ENCODE results near the gene PCDHA8. TPM values are rescaled to one million over a fixed set of nuclear protein-coding genes. Genes with fewer than 3 reads are reported as not detected.

Gene PCDHA8
- total RNA-seq, 6 donors from 2014 or later = 0.23 to 2.1 (median 0.55) TPM

GRCh38 chr5:140877262-140877581, 36.2 kb downstream of the PCDHA8 start:
- Histone ChIP-seq H3K9me3 (peaks cover 0 to 27% (median 21%) of the 10 kb centered on the region in 4 donors), H3K4me3 (no peak overlapping the region), H3K27ac (no peak overlapping the region), H3K27me3 (no peaks in the 10 kb centered on the region), H3K4me1 (no peaks in the 10 kb centered on the region), H3K36me3 (no peaks in the 10 kb centered on the region)
- 61% methylated on average over 24 of the region's 37 CpGs; no CpG with 5 or more reads in 1 of the 2 donors for WGBS, 2 donors
- TF ChIP-seq CTCF (IDR thresholded peaks at IDR 0.05) (no peak), POLR2A (IDR thresholded peaks at IDR 0.05) (no peak), POLR2AphosphoS5 (IDR thresholded peaks at IDR 0.05) (no peak), EP300 (IDR thresholded peaks at IDR 0.05) (no peak)
- ATAC-seq (ENCODE audit: low FRiP score in 2 of 2) (no peak), DNase-seq (no peak)

GRCh38 chr5:140881889-140882590, 41.1 kb downstream of the PCDHA8 start, which contains the start of gene PCDHA13:
TSS of gene PCDHA13 (plus strand) at chr5:140882124. CDS start at chr5:140882269, 145 bp downstream.
- peaks cover 0 to 4% (median 0%) of the 10 kb centered on the region in 4 donors for H3K27me3 ChIP-seq
- DNase-seq (peak in 1 of 2 donors; percentile 34), ATAC-seq (ENCODE audit: low FRiP score in 2 of 2) (peak in 1 of 2 donors; percentile 59)
- peak within 1 kb of the TSS in 3 of 4 donors; percentile 30 to 43 (median 34) for H3K4me3 ChIP-seq
- H3K9me3 ChIP-seq = peaks cover 0 to 34% (median 20%) of the 10 kb centered on the region in 4 donors
- TF ChIP-seq POLR2AphosphoS5 (IDR thresholded peaks at IDR 0.05) (no peak), EP300 (IDR thresholded peaks at IDR 0.05) (no peak), CTCF (IDR thresholded peaks at IDR 0.05) (peak in 5 of 6 experiments; percentile 9 to 54 (median 21)), POLR2A (IDR thresholded peaks at IDR 0.05) (no peak)
- H3K27ac ChIP-seq = no peak within 1 kb of the TSS
- H3K4me1 ChIP-seq = no peaks in the 10 kb centered on the region
- WGBS, 2 donors = 18 to 19% methylated on average over 16 to 35 of the region's 35 CpGs
- no peaks in the 10 kb centered on the region for H3K36me3 ChIP-seq

- H3K27ac ChIP-seq = no peak overlapping the region
- peak overlapping the region in 3 of 4 donors; percentile 30 to 43 (median 34) for H3K4me3 ChIP-seq
- no peaks in the 10 kb centered on the region for H3K36me3 ChIP-seq
- H3K4me1 ChIP-seq = no peaks in the 10 kb centered on the region
- H3K27me3 ChIP-seq = peaks cover 0 to 4% (median 0%) of the 10 kb centered on the region in 4 donors
- ATAC-seq (ENCODE audit: low FRiP score in 2 of 2) (peak in 1 of 2 donors; percentile 42), DNase-seq (no peak)
- WGBS, 2 donors = 15 to 32% methylated on average over 12 of the region's 12 CpGs
- peak in 2 of 6 experiments; percentile 20 to 23 for TF ChIP-seq CTCF (IDR thresholded peaks at IDR 0.05)
- TF ChIP-seq POLR2AphosphoS5 (IDR thresholded peaks at IDR 0.05) = no peak
- H3K9me3 ChIP-seq = peaks cover 0 to 29% (median 16%) of the 10 kb centered on the region in 4 donors
Observed at GRCh38 chr5:140882591-140882899, 41.6 kb downstream of the PCDHA8 start.

GRCh38 chr5:140883373-140883772, 42.4 kb downstream of the PCDHA8 start:
- H3K36me3 ChIP-seq = no peaks in the 10 kb centered on the region
- 41 to 59% methylated on average over 22 to 41 of the region's 41 CpGs for WGBS, 2 donors
- ATAC-seq (ENCODE audit: low FRiP score in 2 of 2) (no peak), DNase-seq (no peak)
- no peak overlapping the region for H3K27ac ChIP-seq
- TF ChIP-seq CTCF (IDR thresholded peaks at IDR 0.05) (no peak), POLR2AphosphoS5 (IDR thresholded peaks at IDR 0.05) (no peak), EP300 (IDR thresholded peaks at IDR 0.05) (no peak), POLR2A (IDR thresholded peaks at IDR 0.05) (no peak)
- no peak overlapping the region for H3K4me3 ChIP-seq
- H3K9me3 ChIP-seq = peaks cover 0 to 28% (median 16%) of the 10 kb centered on the region in 4 donors
- H3K27me3 ChIP-seq = peaks cover 0 to 4% (median 0%) of the 10 kb centered on the region in 4 donors
- H3K4me1 ChIP-seq = no peaks in the 10 kb centered on the region

Measured in upper lobe of left lung (tissue), 6 donors.